ENCODE results near the gene SALL3.

Gene SALL3

GRCh38 chr18:79011300-79011870 is 31.8 kb downstream of the SALL3 start:
- Histone ChIP-seq H3K4me1 (no peaks in the 10 kb centered on the region), H3K36me3 (replicated peaks) (no peaks in the 10 kb centered on the region), H3K9me3 (no peaks in the 10 kb centered on the region), H3K27me3 (ENCODE audit: low read depth) (no peaks in the 10 kb centered on the region), H3K4me3 (no peak overlapping the region)
- DNase-seq (ENCODE audit: low spot score in 2 of 2): no peak
- in situ Hi-C loops (cut with MboI; ENCODE audit: low sequenced_read_pairs): no loop called here

GRCh38 chr18:79013869-79014268 is 34.3 kb downstream of the SALL3 start:
- in situ Hi-C loops (cut with MboI; ENCODE audit: low sequenced_read_pairs): no loop called here
- Histone ChIP-seq H3K27me3 (ENCODE audit: low read depth) (no peaks in the 10 kb centered on the region), H3K9me3 (no peaks in the 10 kb centered on the region), H3K4me3 (no peak overlapping the region), H3K4me1 (no peaks in the 10 kb centered on the region), H3K36me3 (replicated peaks) (no peaks in the 10 kb centered on the region)
- no peak for DNase-seq (ENCODE audit: low spot score in 2 of 2)

- no peak for DNase-seq (ENCODE audit: low spot score in 2 of 2)
These were observed 39.3 kb downstream of the SALL3 start for GRCh38 chr18:79018911-79019310.

GRCh38 chr18:79019881-79020280 is 40.3 kb downstream of the SALL3 start:
- Histone ChIP-seq H3K9me3 (no peaks in the 10 kb centered on the region; the same call in 1 of the 2 replicates), H3K27me3 (ENCODE audit: low read depth) (no peaks in the 10 kb centered on the region), H3K4me1 (no peaks in the 10 kb centered on the region), H3K36me3 (replicated peaks) (no peaks in the 10 kb centered on the region), H3K4me3 (no peak overlapping the region)
- in situ Hi-C loops (cut with MboI; ENCODE audit: low sequenced_read_pairs): no loop called here
- no peak for DNase-seq (ENCODE audit: low spot score in 2 of 2)

More at GRCh38 chr18:79018911-79019310, 39.3 kb downstream of the SALL3 start:
- H3K4me3 ChIP-seq: no peak overlapping the region
- H3K9me3 ChIP-seq: no peaks in the 10 kb centered on the region
- H3K36me3 ChIP-seq (replicated peaks): no peaks in the 10 kb centered on the region
- no peaks in the 10 kb centered on the region for H3K27me3 ChIP-seq (ENCODE audit: low read depth)
- H3K4me1 ChIP-seq: no peaks in the 10 kb centered on the region
- in situ Hi-C loops (cut with MboI; ENCODE audit: low sequenced_read_pairs): no loop called here

GRCh38 chr18:79022603-79023002 is 43.0 kb downstream of the SALL3 start:
- in situ Hi-C loops (cut with MboI; ENCODE audit: low sequenced_read_pairs): no loop called here
- no peaks in the 10 kb centered on the region for H3K4me1 ChIP-seq
- no peaks in the 10 kb centered on the region for H3K27me3 ChIP-seq (ENCODE audit: low read depth)
- no peak overlapping the region for H3K4me3 ChIP-seq
- H3K36me3 ChIP-seq (replicated peaks): no peaks in the 10 kb centered on the region
- H3K9me3 ChIP-seq: no peaks in the 10 kb centered on the region; the same call in 1 of the 2 replicates
- DNase-seq (ENCODE audit: low spot score in 2 of 2): no peak

GRCh38 chr18:79026491-79026890 is 46.9 kb downstream of the SALL3 start:
- no peak for DNase-seq (ENCODE audit: low spot score in 2 of 2)
- in situ Hi-C loops (cut with MboI; ENCODE audit: low sequenced_read_pairs): no loop called here
- no peaks in the 10 kb centered on the region for H3K4me1 ChIP-seq
- no peak overlapping the region for H3K4me3 ChIP-seq
- H3K9me3 ChIP-seq: no peaks in the 10 kb centered on the region; the same call in 1 of the 2 replicates
- H3K36me3 ChIP-seq (replicated peaks): no peaks in the 10 kb centered on the region
- H3K27me3 ChIP-seq (ENCODE audit: low read depth): no peaks in the 10 kb centered on the region

GRCh38 chr18:79030680-79031079 is 51.1 kb downstream of the SALL3 start:
- Histone ChIP-seq H3K4me3 (no peak overlapping the region), H3K27me3 (ENCODE audit: low read depth) (no peaks in the 10 kb centered on the region), H3K4me1 (no peaks in the 10 kb centered on the region), H3K36me3 (replicated peaks) (no peaks in the 10 kb centered on the region), H3K9me3 (no peaks in the 10 kb centered on the region)
- in situ Hi-C loops (cut with MboI; ENCODE audit: low sequenced_read_pairs): no loop called here
- no peak for DNase-seq (ENCODE audit: low spot score in 2 of 2)

GRCh38 chr18:79042276-79042675 is 62.7 kb downstream of the SALL3 start:
- H3K36me3 ChIP-seq (replicated peaks): no peaks in the 10 kb centered on the region
- no peaks in the 10 kb centered on the region for H3K9me3 ChIP-seq
- DNase-seq (ENCODE audit: low spot score in 2 of 2): no peak
- no peak overlapping the region for H3K4me3 ChIP-seq
- no peaks in the 10 kb centered on the region for H3K27me3 ChIP-seq (ENCODE audit: low read depth)
- no peaks in the 10 kb centered on the region for H3K4me1 ChIP-seq
- in situ Hi-C loops (cut with MboI; ENCODE audit: low sequenced_read_pairs): no loop called here

GRCh38 chr18:79043288-79043687 is 63.7 kb downstream of the SALL3 start:
- Histone ChIP-seq H3K9me3 (no peaks in the 10 kb centered on the region), H3K4me3 (no peak overlapping the region), H3K4me1 (no peaks in the 10 kb centered on the region), H3K27me3 (ENCODE audit: low read depth) (no peaks in the 10 kb centered on the region), H3K36me3 (replicated peaks) (no peaks in the 10 kb centered on the region)
- in situ Hi-C loops (cut with MboI; ENCODE audit: low sequenced_read_pairs): no loop called here
- no peak for DNase-seq (ENCODE audit: low spot score in 2 of 2)

- no peak overlapping the region for H3K4me3 ChIP-seq
- no peaks in the 10 kb centered on the region for H3K4me1 ChIP-seq
- no peak for DNase-seq (ENCODE audit: low spot score in 2 of 2)
- in situ Hi-C loops (cut with MboI; ENCODE audit: low sequenced_read_pairs): no loop called here
- no peaks in the 10 kb centered on the region for H3K9me3 ChIP-seq
- H3K27me3 ChIP-seq (ENCODE audit: low read depth): no peaks in the 10 kb centered on the region
- H3K36me3 ChIP-seq (replicated peaks): no peaks in the 10 kb centered on the region
These were observed 66.9 kb downstream of the SALL3 start for GRCh38 chr18:79046522-79046921.

GRCh38 chr18:79047556-79048244 is 68.1 kb downstream of the SALL3 start:
- Histone ChIP-seq H3K4me3 (no peak overlapping the region), H3K4me1 (no peaks in the 10 kb centered on the region), H3K9me3 (no peaks in the 10 kb centered on the region), H3K36me3 (replicated peaks) (no peaks in the 10 kb centered on the region), H3K27me3 (ENCODE audit: low read depth) (no peaks in the 10 kb centered on the region)
- DNase-seq (ENCODE audit: low spot score in 2 of 2): no peak
- in situ Hi-C loops (cut with MboI; ENCODE audit: low sequenced_read_pairs): no loop called here

GRCh38 chr18:79048245-79048632 is 68.6 kb downstream of the SALL3 start:
- H3K27me3 ChIP-seq (ENCODE audit: low read depth): no peaks in the 10 kb centered on the region
- no peaks in the 10 kb centered on the region for H3K9me3 ChIP-seq
- no peaks in the 10 kb centered on the region for H3K4me1 ChIP-seq
- H3K36me3 ChIP-seq (replicated peaks): no peaks in the 10 kb centered on the region
- DNase-seq (ENCODE audit: low spot score in 2 of 2): no peak
- H3K4me3 ChIP-seq: no peak overlapping the region
- in situ Hi-C loops (cut with MboI; ENCODE audit: low sequenced_read_pairs): no loop called here

- no peaks in the 10 kb centered on the region for H3K27me3 ChIP-seq (ENCODE audit: low read depth)
- DNase-seq (ENCODE audit: low spot score in 2 of 2): no peak
- no peak overlapping the region for H3K4me3 ChIP-seq
- no peaks in the 10 kb centered on the region for H3K36me3 ChIP-seq (replicated peaks)
- no peaks in the 10 kb centered on the region for H3K4me1 ChIP-seq
- in situ Hi-C loops (cut with MboI; ENCODE audit: low sequenced_read_pairs): no loop called here
- no peaks in the 10 kb centered on the region for H3K9me3 ChIP-seq
These were observed 69.9 kb downstream of the SALL3 start for GRCh38 chr18:79049506-79049905.
